Calu3 (cell line): ENCODE measurements around the gene PNKD. TPM values are rescaled to one million over a fixed set of nuclear protein-coding genes. Genes with fewer than 3 reads are reported as not detected.

Experiments
- BruUV-seq: library from RNA; stranded (reverse); fragments of 400-500 nt; replicated peaks from 2 replicates; lab custom pipeline; 2021; lab: Mats Ljungman, UMichigan
- CTCF ChIA-PET: fragments of 300-600 bp; sonication (Branson Sonifier 250); formaldehyde crosslinking; loops from one replicate; lab custom pipeline; 2022; ENCODE audit warnings: antibody characterized with exemption; lab: Charles Lee
- DNase-seq: peaks from one replicate; pipeline ENCODE4 v3.0.0; 2022
- H3K27ac Mint-ChIP-seq: one replicate; pipeline ENCODE4 v1.8.0; 2022; ENCODE audit warnings: mixed read lengths; ENCODE audit not compliant: unreplicated experiment
- H3K27me3 Mint-ChIP-seq: one replicate; pipeline ENCODE4 v1.8.0; 2022; ENCODE audit warnings: mixed read lengths; ENCODE audit not compliant: unreplicated experiment
- H3K36me3 Mint-ChIP-seq: one replicate; pipeline ENCODE4 v1.8.0; 2022; ENCODE audit warnings: mild to moderate bottlenecking, moderate library complexity, mixed read lengths; ENCODE audit not compliant: insufficient read depth, unreplicated experiment
- H3K4me1 Mint-ChIP-seq: one replicate; pipeline ENCODE4 v1.8.0; 2022; ENCODE audit warnings: mild to moderate bottlenecking, low read depth, mixed read lengths; ENCODE audit not compliant: unreplicated experiment
- H3K4me3 Mint-ChIP-seq: one replicate; pipeline ENCODE4 v1.8.0; 2022; ENCODE audit warnings: mild to moderate bottlenecking, low read depth, moderate library complexity, mixed read lengths; ENCODE audit not compliant: unreplicated experiment
- H3K9me3 Mint-ChIP-seq: one replicate; pipeline ENCODE4 v1.8.0; 2022; ENCODE audit warnings: low read depth, mixed read lengths; ENCODE audit not compliant: unreplicated experiment
- intact Hi-C: fragments of 100-400 bp; cut with micrococcal nuclease; formaldehyde crosslinking; loops from one replicate; pipeline ENCODE4 v1.10.0; 2022; ENCODE audit not compliant: unreplicated experiment
- total RNA-seq: library from RNA; stranded (reverse); gene quantifications from 2 replicates; pipeline ENCODE4 v1.2.3, GENCODE V29; 2022
- TF ChIP-seq, protein P1 (sequence below): fragments of 200-600 bp; IDR thresholded peaks from one replicate; pipeline ENCODE4 v1.8.0; 2022; ENCODE audit warnings: antibody characterized with exemption; ENCODE audit not compliant: unreplicated experiment

The PNKD gene
- total RNA-seq, 1 experiment from 2014 or later: 46.8 TPM

DNA sequence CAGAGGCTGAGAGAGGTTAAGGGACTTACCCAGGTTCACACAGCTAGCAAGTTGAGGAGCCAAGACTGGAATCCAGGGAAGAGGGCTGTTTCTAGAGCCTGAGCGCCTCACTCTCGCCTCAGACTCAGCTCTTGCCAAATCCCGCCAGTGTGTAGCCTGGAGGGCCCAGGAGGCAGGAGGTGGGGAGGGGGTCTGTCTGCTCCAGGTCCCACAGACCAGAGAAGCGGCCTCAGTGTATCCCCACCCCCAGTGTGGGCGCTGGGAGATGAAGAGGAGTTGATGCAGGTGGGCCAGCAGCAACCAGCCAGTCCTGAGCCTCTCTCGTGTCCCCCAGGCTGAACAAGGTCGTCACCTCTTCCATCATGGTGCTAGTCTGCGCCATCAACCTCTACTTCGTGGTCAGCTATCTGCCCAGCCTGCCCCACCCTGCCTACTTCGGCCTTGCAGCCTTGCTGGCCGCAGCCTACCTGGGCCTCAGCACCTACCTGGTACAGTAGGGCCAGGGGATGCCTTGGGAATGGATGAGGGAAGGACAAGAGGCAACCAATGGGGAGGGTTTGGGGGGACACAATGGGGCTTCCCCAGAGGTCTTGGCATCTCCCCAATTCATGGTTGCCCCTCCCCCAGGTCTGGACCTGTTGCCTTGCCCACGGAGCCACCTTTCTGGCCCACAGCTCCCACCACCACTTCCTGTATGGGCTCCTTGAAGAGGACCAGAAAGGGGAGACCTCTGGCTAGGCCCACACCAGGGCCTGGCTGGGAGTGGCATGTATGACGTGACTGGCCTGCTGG, 124.2 kb downstream of the PNKD start:
- no peaks in the 10 kb centered on the region for H3K27me3 Mint-ChIP-seq
- intact Hi-C loops: loop anchor here (5.0 to 10.0 kb wide), 2 partner anchors 122 to 210 kb away; partner anchors contain the start of genes AAMP and PNKD
- peak overlapping the region; percentile 52 for H3K4me3 Mint-ChIP-seq
- CTCF ChIA-PET: interaction anchor here (0.7 to 1.1 kb wide), 4 partner anchors 11 to 108 kb away, joined by 3 to 4 read pairs (median 3); no protein-coding TSS in a partner anchor
- no TSS peak for BruUV-seq
- H3K9me3 Mint-ChIP-seq: no peaks in the 10 kb centered on the region
- TF ChIP-seq, protein P1, sequence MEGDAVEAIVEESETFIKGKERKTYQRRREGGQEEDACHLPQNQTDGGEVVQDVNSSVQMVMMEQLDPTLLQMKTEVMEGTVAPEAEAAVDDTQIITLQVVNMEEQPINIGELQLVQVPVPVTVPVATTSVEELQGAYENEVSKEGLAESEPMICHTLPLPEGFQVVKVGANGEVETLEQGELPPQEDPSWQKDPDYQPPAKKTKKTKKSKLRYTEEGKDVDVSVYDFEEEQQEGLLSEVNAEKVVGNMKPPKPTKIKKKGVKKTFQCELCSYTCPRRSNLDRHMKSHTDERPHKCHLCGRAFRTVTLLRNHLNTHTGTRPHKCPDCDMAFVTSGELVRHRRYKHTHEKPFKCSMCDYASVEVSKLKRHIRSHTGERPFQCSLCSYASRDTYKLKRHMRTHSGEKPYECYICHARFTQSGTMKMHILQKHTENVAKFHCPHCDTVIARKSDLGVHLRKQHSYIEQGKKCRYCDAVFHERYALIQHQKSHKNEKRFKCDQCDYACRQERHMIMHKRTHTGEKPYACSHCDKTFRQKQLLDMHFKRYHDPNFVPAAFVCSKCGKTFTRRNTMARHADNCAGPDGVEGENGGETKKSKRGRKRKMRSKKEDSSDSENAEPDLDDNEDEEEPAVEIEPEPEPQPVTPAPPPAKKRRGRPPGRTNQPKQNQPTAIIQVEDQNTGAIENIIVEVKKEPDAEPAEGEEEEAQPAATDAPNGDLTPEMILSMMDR: no peak
- DNase-seq: no peak
- H3K27ac Mint-ChIP-seq: no peak overlapping the region
- H3K4me1 Mint-ChIP-seq: peaks cover 26% of the 10 kb centered on the region
- H3K36me3 Mint-ChIP-seq: peaks cover 45% of the 10 kb centered on the region

DNA sequence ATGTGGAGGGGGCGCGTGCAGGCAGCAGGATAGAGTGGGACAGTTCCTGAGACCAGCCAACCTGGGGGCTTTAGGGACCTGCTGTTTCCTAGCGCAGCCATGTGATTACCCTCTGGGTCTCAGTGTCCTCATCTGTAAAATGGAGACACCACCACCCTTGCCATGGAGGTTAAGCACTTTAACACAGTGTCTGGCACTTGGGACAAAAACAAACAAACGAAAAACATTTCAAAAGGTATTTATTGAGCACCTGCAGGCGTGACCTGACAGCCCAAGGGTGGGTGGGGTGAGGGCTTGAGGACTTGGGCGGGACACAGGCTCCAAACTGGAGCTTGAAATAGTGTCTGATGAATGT, 124.7 kb downstream of the PNKD start:
- intact Hi-C loops: loop anchor here (5.0 to 10.0 kb wide), 2 partner anchors 123 to 210 kb away; partner anchors contain the start of genes AAMP and PNKD
- no peak overlapping the region for H3K27ac Mint-ChIP-seq
- H3K4me1 Mint-ChIP-seq: peaks cover 26% of the 10 kb centered on the region
- no peak for DNase-seq
- CTCF ChIA-PET: interaction anchor here (0.6 to 1.9 kb wide), 4 partner anchors 60 to 1230 kb away, joined by 3 to 12 read pairs (median 4); no protein-coding TSS in a partner anchor
- no peaks in the 10 kb centered on the region for H3K27me3 Mint-ChIP-seq
- H3K9me3 Mint-ChIP-seq: no peaks in the 10 kb centered on the region
- peak overlapping the region; percentile 52 for H3K4me3 Mint-ChIP-seq
- TF ChIP-seq, protein P1: no peak
- no TSS peak for BruUV-seq
- peaks cover 50% of the 10 kb centered on the region for H3K36me3 Mint-ChIP-seq

DNA sequence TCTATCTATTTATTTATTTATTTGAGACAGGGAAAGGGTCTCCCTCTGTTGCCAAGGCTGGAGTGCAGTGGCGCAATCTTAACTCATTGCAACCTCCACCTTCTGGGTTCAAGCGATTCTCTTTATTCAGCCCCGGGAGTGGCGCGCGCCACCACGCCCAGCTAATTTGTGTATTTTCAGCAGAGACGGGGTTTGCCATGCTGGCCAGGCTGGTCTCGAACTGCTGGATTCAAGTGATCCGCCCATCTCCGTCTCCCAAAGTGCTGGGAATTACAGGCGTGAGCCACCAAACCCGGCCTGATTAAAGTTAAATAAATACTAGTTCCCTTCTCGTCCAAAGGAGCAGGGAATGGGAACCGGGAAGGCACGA, 125.1 kb downstream of the PNKD start:
- BruUV-seq: no TSS peak
- intact Hi-C loops: loop anchor here (5.0 to 10.0 kb wide), 2 partner anchors 123 to 211 kb away; partner anchors contain the start of genes AAMP and PNKD
- peak overlapping the region; percentile 98 for H3K4me3 Mint-ChIP-seq
- TF ChIP-seq, protein P1: no peak
- CTCF ChIA-PET: interaction anchor here (0.6 to 1.9 kb wide), 5 partner anchors 60 to 1231 kb away, joined by 3 to 12 read pairs (median 4); no protein-coding TSS in a partner anchor
- H3K27me3 Mint-ChIP-seq: no peaks in the 10 kb centered on the region
- DNase-seq: no peak
- peaks cover 26% of the 10 kb centered on the region for H3K4me1 Mint-ChIP-seq
- no peaks in the 10 kb centered on the region for H3K9me3 Mint-ChIP-seq
- H3K27ac Mint-ChIP-seq: peak overlapping the region; percentile 78
- H3K36me3 Mint-ChIP-seq: peaks cover 54% of the 10 kb centered on the region

DNA sequence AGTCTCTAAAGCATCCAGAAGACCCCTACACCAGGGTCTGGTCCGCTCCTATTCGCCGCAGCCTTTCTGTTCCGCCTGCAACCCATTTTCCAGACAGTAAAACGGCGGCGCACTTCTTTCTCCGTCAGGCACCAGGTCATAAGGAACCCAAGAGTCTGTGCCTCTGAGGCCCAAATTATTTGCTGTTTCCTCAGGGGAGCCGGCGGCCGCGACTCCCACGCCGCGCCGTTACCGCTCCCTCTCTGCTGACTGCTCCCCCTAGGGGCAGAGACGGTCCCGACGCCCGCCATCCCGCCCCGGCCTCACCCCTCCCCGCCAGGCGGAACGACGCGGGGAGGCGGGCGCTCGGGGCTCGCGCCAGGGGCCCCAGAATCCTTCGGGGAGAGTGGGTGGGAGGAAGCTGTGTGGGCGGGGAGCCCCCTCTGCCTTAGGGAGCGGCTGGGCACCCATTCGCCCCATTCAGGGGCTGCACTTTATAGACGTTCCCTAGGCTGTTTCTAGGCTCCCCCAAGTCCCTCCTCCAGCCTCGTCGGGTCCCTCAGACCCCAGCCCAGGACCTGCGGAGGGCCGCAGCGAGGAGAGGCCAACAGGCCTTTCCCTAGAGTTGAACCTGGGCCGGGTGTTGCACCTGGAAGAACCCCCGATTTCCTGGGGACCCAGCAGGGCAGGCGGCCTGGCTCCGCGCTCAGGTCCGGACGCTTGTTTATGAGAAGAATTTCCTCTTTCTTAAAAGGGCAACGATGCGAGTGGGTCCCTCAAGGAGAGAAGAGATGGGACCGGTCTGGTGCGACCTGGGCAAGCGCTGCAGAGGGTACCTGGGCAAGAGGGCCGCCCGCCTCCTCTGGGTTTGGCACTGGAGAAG, 125.7 kb downstream of the PNKD start:
- Mint-ChIP-seq H3K27me3 (no peaks in the 10 kb centered on the region), H3K4me1 (peaks cover 26% of the 10 kb centered on the region), H3K9me3 (no peaks in the 10 kb centered on the region), H3K27ac (peak overlapping the region; percentile 78), H3K4me3 (peak overlapping the region; percentile 98), H3K36me3 (peaks cover 60% of the 10 kb centered on the region)
- intact Hi-C loops: loop anchor here (2.0 to 10.0 kb wide), 3 partner anchors 95 to 211 kb away; partner anchors contain the start of genes AAMP and PNKD
- TF ChIP-seq, protein P1: peak; percentile 97
- peak; percentile 96 for DNase-seq
- CTCF ChIA-PET: interaction anchor here (0.6 to 1.9 kb wide), 13 partner anchors 9 to 126 kb away, joined by 3 to 12 read pairs (median 5); partner anchors contain the start of genes AAMP, CATIP and PNKD
- BruUV-seq: no TSS peak
